Panc1 (cell line): Measurements from ENCODE around the gene SV2B. TPM values are rescaled to one million over a fixed set of nuclear protein-coding genes. Genes with fewer than 3 reads are reported as not detected.

Experiments
- ATAC-seq: fragments of 200-7000 bp; cut with Tn5 transposase; 2 replicates; pipeline ENCODE4 v1.9.1; 2020; ENCODE audit warnings: mild to moderate bottlenecking, moderate library complexity
- BruUV-seq: library from RNA; stranded (reverse); fragments of 400-500 nt; replicated peaks from 2 replicates; lab custom pipeline; 2021; lab: Mats Ljungman, UMichigan
- CTCF ChIA-PET: fragments of 300-600 bp; sonication (Branson Sonifier 250); formaldehyde crosslinking; loops from one replicate; lab custom pipeline; 2022; ENCODE audit warnings: antibody characterized with exemption; lab: Charles Lee
- POLR2A ChIA-PET: fragments of 300-600 bp; sonication (Branson Sonifier 250); formaldehyde crosslinking; loops from one replicate; lab custom pipeline; 2022; ENCODE audit warnings: antibody characterized with exemption; lab: Charles Lee
- DNase-seq: peaks from one replicate; pipeline ENCODE4 v3.0.0-alpha.2; 2010; ENCODE audit warnings: low read depth, low spot score
- H3K27ac ChIP-seq: 2 replicates; pipeline ENCODE4 v1.5.1; 2011; ENCODE audit warnings: mild to moderate bottlenecking, low read length, inconsistent platforms
- H3K27me3 ChIP-seq: fragments of 200-500 bp; sonication (Bioruptor generic); 2 replicates; pipeline ENCODE4 v1.6.0; 2014; ENCODE audit warnings: low read length, inconsistent platforms; ENCODE audit not compliant: control insufficient read depth, insufficient read depth
- H3K36me3 ChIP-seq: fragments of 200-500 bp; sonication (Bioruptor generic); 2 replicates; pipeline ENCODE4 v1.5.1; 2014; ENCODE audit warnings: inconsistent platforms, mild to moderate bottlenecking, low read length, moderate library complexity; ENCODE audit not compliant: control insufficient read depth, insufficient read depth
- H3K4me1 ChIP-seq: 2 replicates; pipeline ENCODE4 v1.5.1; 2011; ENCODE audit warnings: inconsistent platforms, mild to moderate bottlenecking, low read length, moderate library complexity; ENCODE audit not compliant: control insufficient read depth, insufficient read depth
- H3K4me3 ChIP-seq, 2 experiments: 2 replicates each; pipeline ENCODE4 v1.5.1; 2011 to 2012; ENCODE audit warnings: low read depth in 2 of 2, low read length in 2 of 2, mild to moderate bottlenecking in 2 of 2, inconsistent platforms in 1 of 2, moderate library complexity in 1 of 2
- H3K9me3 ChIP-seq: fragments of 200-500 bp; sonication (Bioruptor generic); 2 replicates; pipeline ENCODE4 v1.5.1; 2014; ENCODE audit warnings: low read depth, mild to moderate bottlenecking, inconsistent platforms, low read length, moderate library complexity; ENCODE audit not compliant: control insufficient read depth, insufficient read depth
- CTCF ChIP-seq: fragments of 450-650 bp; IDR thresholded peaks from 2 replicates; pipeline ENCODE4 v1.5.1; 2017; ENCODE audit warnings: mild to moderate bottlenecking
- POLR2AphosphoS5 ChIP-seq: IDR thresholded peaks from 2 replicates; pipeline ENCODE4 v1.6.1; 2012; ENCODE audit warnings: mild to moderate bottlenecking, low read depth, low read length, moderate library complexity
- REST ChIP-seq, 2 experiments: IDR thresholded peaks; 2 replicates each; pipeline ENCODE4 v1.6.1; 2011 to 2012; ENCODE audit warnings: low read depth in 2 of 2, control low read depth in 1 of 2, low read length in 1 of 2, mild to moderate bottlenecking in 1 of 2, moderate library complexity in 1 of 2; ENCODE audit not compliant: insufficient read depth in 1 of 2
- SIN3A ChIP-seq: IDR thresholded peaks from 2 replicates; pipeline ENCODE4 v1.6.1; 2012; ENCODE audit warnings: low read depth, mild to moderate bottlenecking, low read length, moderate library complexity, borderline replicate concordance; ENCODE audit not compliant: insufficient read depth
- TCF7L2 ChIP-seq: IDR thresholded peaks from 2 replicates; pipeline ENCODE4 v1.6.1; 2011; ENCODE audit warnings: mild to moderate bottlenecking, low read depth, low read length, inconsistent platforms
- in situ Hi-C: cut with HindIII; loops from 2 replicates; pipeline ENCODE4 v1.10.0; 2016; ENCODE audit warnings: low sequenced_read_pairs, low pct_unique_long_range_greater_than_20kb
- intact Hi-C: fragments of 100-400 bp; cut with micrococcal nuclease; formaldehyde crosslinking; loops from one replicate; pipeline ENCODE4 v1.10.0; 2022; ENCODE audit not compliant: unreplicated experiment
- total RNA-seq: library from RNA; stranded (reverse); gene quantifications from one replicate; pipeline ENCODE4 v1.2.1, GENCODE V29; 2021; ENCODE audit not compliant: unreplicated experiment

The SV2B gene
- total RNA-seq, 1 experiment from 2014 or later: not detected

- no peak for DNase-seq
These were observed 218.9 kb downstream of the SV2B start for GRCh38 chr15:91318931-91319330.

GRCh38 chr15:91319371-91320059 lies 219.5 kb downstream of the SV2B start:
- Histone ChIP-seq H3K27me3 (0 out of 2 replicates have a peak, but pooled peaks cover 2% of the 10 kb centered on the region), H3K4me1 (no peaks in the 10 kb centered on the region), H3K36me3 (no peaks in the 10 kb centered on the region), H3K27ac (no peak overlapping the region), H3K4me3 (no peak overlapping the region), H3K9me3 (no peaks in the 10 kb centered on the region)
- CTCF ChIA-PET: interaction anchor here (0.6 kb wide), 1 partner anchor 14 kb away, joined by 3 read pairs; no protein-coding TSS in a partner anchor
- ATAC-seq (no peak), DNase-seq (no peak)
- POLR2A ChIA-PET: no interaction called here
- intact Hi-C loops: loop anchor here (10.0 kb wide), 1 partner anchor 285 kb away; no protein-coding TSS in a partner anchor
- BruUV-seq: no TSS peak
- in situ Hi-C loops: no loop called here
- no peak for TF ChIP-seq TCF7L2
- TF ChIP-seq REST (IDR thresholded peaks at IDR 0.05; ENCODE audit: insufficient read depth in 1 of 2, low read depth in 2 of 2, low read length in 1 of 2): no peak
- TF ChIP-seq CTCF: no peak
- TF ChIP-seq POLR2AphosphoS5: no peak

More at GRCh38 chr15:91318931-91319330, 218.9 kb downstream of the SV2B start:
- Histone ChIP-seq H3K27ac (no peak overlapping the region), H3K4me3 (no peak overlapping the region), H3K4me1 (no peaks in the 10 kb centered on the region), H3K27me3 (0 out of 2 replicates have a peak, but pooled peaks cover 4% of the 10 kb centered on the region), H3K9me3 (no peaks in the 10 kb centered on the region), H3K36me3 (no peaks in the 10 kb centered on the region)
- no peak for TF ChIP-seq TCF7L2
- no peak for TF ChIP-seq POLR2AphosphoS5
- TF ChIP-seq SIN3A: no peak
- no peak for TF ChIP-seq CTCF
- TF ChIP-seq REST (IDR thresholded peaks at IDR 0.05; ENCODE audit: insufficient read depth in 1 of 2, low read depth in 2 of 2, low read length in 1 of 2): no peak
- BruUV-seq: no TSS peak
- no peak for ATAC-seq
- intact Hi-C loops: loop anchor here (10.0 kb wide), 1 partner anchor 286 kb away; no protein-coding TSS in a partner anchor
- POLR2A ChIA-PET: no interaction called here
- in situ Hi-C loops: no loop called here
- CTCF ChIA-PET: interaction anchor here (0.6 kb wide), 1 partner anchor 15 kb away, joined by 3 read pairs; no protein-coding TSS in a partner anchor
